HCT116 (cell line): Measurements from ENCODE around the gene FAM171A1. TPM values are rescaled to one million over a fixed set of nuclear protein-coding genes. Genes with fewer than 3 reads are reported as not detected.

Source experiments
- ATAC-seq: fragments of 200-7000 bp; cut with Tn5 transposase; 2 replicates; pipeline ENCODE4 v1.9.1; 2020; ENCODE audit warnings: mild to moderate bottlenecking, moderate library complexity
- BruUV-seq: library from RNA; stranded (reverse); fragments of 400-500 nt; replicated peaks from 2 replicates; lab custom pipeline; 2021; lab: Mats Ljungman, UMichigan
- CTCF ChIA-PET: fragments of 300-600 bp; sonication (Branson Sonifier 250); formaldehyde crosslinking; loops from one replicate; lab custom pipeline; 2021; ENCODE audit warnings: antibody characterized with exemption; lab: Charles Lee
- POLR2A ChIA-PET: fragments of 300-600, 350-600 bp; sonication (Branson Sonifier 250); formaldehyde crosslinking; loops from one replicate; lab custom pipeline; 2021; ENCODE audit warnings: antibody characterized with exemption; lab: Charles Lee
- RAD21 ChIA-PET, 2 experiments: fragments of 300-600 bp; sonication (Branson Sonifier 250); formaldehyde crosslinking; loops; one replicate each; lab custom pipeline; 2023; ENCODE audit warnings: low total read pairs in 2 of 2; ENCODE audit not compliant: uncharacterized antibody in 2 of 2, unreplicated experiment in 2 of 2, low non-redundant PET in 1 of 2; lab: Charles Lee
- DNase-seq: peaks from one replicate; pipeline ENCODE4 v3.0.0-alpha.2; 2010; ENCODE audit warnings: low read depth, low spot score
- H2AFZ ChIP-seq: fragments of 200-600 bp; shearing (Covaris generic), sonication (generic); 2 replicates; pipeline ENCODE4 v1.6.1; 2017; ENCODE audit warnings: low read depth, mixed run types, mixed read lengths, antibody characterized with exemption, low read length; ENCODE audit not compliant: poor library complexity, severe bottlenecking
- H3K27ac ChIP-seq: 2 replicates; pipeline ENCODE4 v1.5.1; 2012; ENCODE audit warnings: low read depth, low read length
- H3K27me3 ChIP-seq: fragments of 200-600 bp; sonication (generic); 2 replicates; pipeline ENCODE4 v1.6.1; 2016; ENCODE audit warnings: mixed run types, low read length, mixed read lengths; ENCODE audit not compliant: insufficient read depth
- H3K36me3 ChIP-seq, 2 experiments: fragments of 200-500 bp in 1 of 2; fragments of 200-600 bp in 1 of 2; sonication (Bioruptor generic) in 1 of 2; sonication (generic) in 1 of 2; 2 replicates each; pipeline versions ENCODE4 v1.5.1 to v1.6.1; 2014 to 2016; ENCODE audit warnings: low read length in 2 of 2, inconsistent platforms in 1 of 2, mixed read lengths in 1 of 2, mixed run types in 1 of 2; ENCODE audit not compliant: insufficient read depth in 2 of 2, control insufficient read depth in 1 of 2
- H3K4me1 ChIP-seq, 2 experiments: fragments of 200-600 bp in 1 of 2; sonication (generic) in 1 of 2; 2 replicates each; pipeline versions ENCODE4 v1.5.1 to v1.6.1; 2012 to 2017; ENCODE audit warnings: low read length in 2 of 2, inconsistent platforms in 1 of 2, mild to moderate bottlenecking in 1 of 2, mixed read lengths in 1 of 2, mixed run types in 1 of 2, moderate library complexity in 1 of 2; ENCODE audit not compliant: insufficient read depth in 2 of 2, control insufficient read depth in 1 of 2
- H3K4me2 ChIP-seq: fragments of 200-600 bp; sonication (generic); 2 replicates; pipeline ENCODE4 v1.6.1; 2017; ENCODE audit warnings: mixed run types, low read length, mixed read lengths
- H3K4me3 ChIP-seq, 2 experiments: fragments of 200-600 bp in 1 of 2; sonication (generic) in 1 of 2; replicated peaks in 1 of 2; 2 replicates each; pipeline ENCODE4 v1.5.1; 2011 to 2016; ENCODE audit warnings: low read length in 2 of 2, control low read depth in 1 of 2, low read depth in 1 of 2, mild to moderate bottlenecking in 1 of 2, mixed read lengths in 1 of 2, mixed run types in 1 of 2
- H3K79me2 ChIP-seq: fragments of 200-600 bp; sonication (generic); 2 replicates; pipeline ENCODE4 v1.6.1; 2017; ENCODE audit warnings: mild to moderate bottlenecking, mixed run types, low read length, moderate library complexity, mixed read lengths; ENCODE audit not compliant: insufficient read depth
- H3K9ac ChIP-seq: fragments of 200-600 bp; sonication (generic); 2 replicates; pipeline ENCODE4 v1.6.1; 2016; ENCODE audit warnings: low read length, mixed read lengths
- H3K9me2 ChIP-seq: fragments of 200-600 bp; sonication (generic), shearing (Covaris generic); 2 replicates; pipeline ENCODE4 v1.6.1; 2017; ENCODE audit warnings: mixed run types, mild to moderate bottlenecking, moderate library complexity; ENCODE audit not compliant: insufficient read depth
- H3K9me3 ChIP-seq, 2 experiments: fragments of 200-500 bp in 1 of 2; fragments of 200-600 bp in 1 of 2; sonication (Bioruptor generic) in 1 of 2; sonication (generic) in 1 of 2; 2 replicates each; pipeline ENCODE4 v1.6.1; 2014 to 2017; ENCODE audit warnings: low read length in 2 of 2, mixed read lengths in 2 of 2, inconsistent platforms in 1 of 2, low read depth in 1 of 2, mild to moderate bottlenecking in 1 of 2, mixed run types in 1 of 2, moderate library complexity in 1 of 2; ENCODE audit not compliant: control insufficient read depth in 1 of 2, insufficient read depth in 1 of 2
- H4K20me1 ChIP-seq: fragments of 200-600 bp; sonication (generic), shearing (Covaris generic); 2 replicates; pipeline ENCODE4 v1.6.1; 2017; ENCODE audit warnings: mixed run types, mild to moderate bottlenecking, moderate library complexity; ENCODE audit not compliant: insufficient read depth
- CBX3 ChIP-seq: IDR thresholded peaks from 2 replicates; pipeline ENCODE4 v1.6.1; 2012; ENCODE audit warnings: low read depth
- CEBPB ChIP-seq: IDR thresholded peaks from 2 replicates; pipeline ENCODE4 v1.6.1; 2012; ENCODE audit warnings: low read depth
- CTCF ChIP-seq, 3 experiments: fragments of 200-600 bp in 1 of 3; sonication (generic) in 1 of 3; IDR thresholded peaks in 2 of 3; conservative IDR thresholded peaks in 1 of 3; 2 replicates each; pipeline ENCODE4 v1.5.1; 2012 to 2017; ENCODE audit warnings: low read depth in 2 of 3, low read length in 2 of 3, antibody characterized with exemption in 1 of 3, borderline replicate concordance in 1 of 3, control low read depth in 1 of 3, mild to moderate bottlenecking in 1 of 3, mixed read lengths in 1 of 3, mixed run types in 1 of 3, moderate library complexity in 1 of 3; ENCODE audit not compliant: insufficient read depth in 1 of 3
- EGR1 ChIP-seq: IDR thresholded peaks from 2 replicates; pipeline ENCODE4 v1.6.1; 2012; ENCODE audit warnings: low read depth
- ELF1 ChIP-seq: IDR thresholded peaks from 2 replicates; pipeline ENCODE4 v1.6.1; 2012; ENCODE audit warnings: low read depth, borderline replicate concordance
- EZH2 ChIP-seq: fragments of 200-600 bp; sonication (generic); IDR thresholded peaks from 2 replicates; pipeline ENCODE4 v1.6.1; 2017; ENCODE audit warnings: antibody characterized with exemption, mixed run types
- FOSL1 ChIP-seq: IDR thresholded peaks from 2 replicates; pipeline ENCODE4 v1.6.1; 2012; ENCODE audit warnings: low read depth
- JUND ChIP-seq: IDR thresholded peaks from 2 replicates; pipeline ENCODE4 v1.6.1; 2012
- POLR2A ChIP-seq: IDR thresholded peaks from 2 replicates; pipeline ENCODE4 v1.7.0; 2011; ENCODE audit warnings: borderline replicate concordance; ENCODE audit not compliant: insufficient read depth, insufficient read length; ENCODE audit errors: extremely low read depth
- POLR2AphosphoS5 ChIP-seq: IDR thresholded peaks from 2 replicates; pipeline ENCODE4 v1.6.1; 2011; ENCODE audit warnings: mild to moderate bottlenecking, low read depth, low read length, moderate library complexity
- RAD21 ChIP-seq: IDR thresholded peaks from 2 replicates; pipeline ENCODE4 v1.6.1; 2012; ENCODE audit warnings: low read depth, mild to moderate bottlenecking
- REST ChIP-seq: IDR thresholded peaks from 2 replicates; pipeline ENCODE4 v1.6.1; 2012; ENCODE audit warnings: low read depth
- SIN3A ChIP-seq: IDR thresholded peaks from 2 replicates; pipeline ENCODE4 v1.6.1; 2012; ENCODE audit warnings: low read depth
- SP1 ChIP-seq: IDR thresholded peaks from 2 replicates; pipeline ENCODE4 v1.6.1; 2012; ENCODE audit warnings: low read depth
- TCF7L2 ChIP-seq: IDR thresholded peaks from 2 replicates; pipeline ENCODE4 v1.7.0; 2011; ENCODE audit warnings: borderline replicate concordance, inconsistent platforms; ENCODE audit not compliant: insufficient read depth, insufficient read length; ENCODE audit errors: extremely low read depth
- YY1 ChIP-seq: IDR thresholded peaks from 2 replicates; pipeline ENCODE4 v1.6.1; 2011; ENCODE audit warnings: low read length, low read depth, moderate library complexity, mild to moderate bottlenecking; ENCODE audit not compliant: insufficient replicate concordance; ENCODE audit errors: extremely low read depth
- ZFX ChIP-seq: fragments of 450-650 bp; IDR thresholded peaks from 2 replicates; pipeline ENCODE4 v1.6.1; 2017
- ZNF274 ChIP-seq: fragments of 200-500 bp; sonication (Bioruptor generic); IDR thresholded peaks from 2 replicates; pipeline ENCODE4 v1.6.1; 2014; ENCODE audit warnings: mild to moderate bottlenecking, low read depth, low read length, inconsistent platforms
- intact Hi-C: fragments of 100-400 bp; cut with micrococcal nuclease; formaldehyde crosslinking; loops from 2 replicates; pipeline ENCODE4 v1.10.0; 2022
- total RNA-seq: library from RNA; stranded (reverse); gene quantifications from one replicate; pipeline ENCODE4 v1.2.1, GENCODE V29; 2021; ENCODE audit not compliant: unreplicated experiment
- TF ChIP-seq, protein P1 (sequence below): IDR thresholded peaks from 2 replicates; pipeline ENCODE4 v1.6.1; 2011; ENCODE audit warnings: mild to moderate bottlenecking, low read length, moderate library complexity; ENCODE audit not compliant: insufficient replicate concordance; ENCODE audit errors: extremely low read depth

The FAM171A1 gene
- total RNA-seq, 1 experiment from 2014 or later: 32.5 TPM

GRCh38 chr10:15373199-15373598, 2.1 kb upstream of the FAM171A1 start:
- Histone ChIP-seq H3K9me2 (no peaks in the 10 kb centered on the region), H3K9me3 (no peaks in the 10 kb centered on the region), H3K27ac (no peak overlapping the region), H3K4me3 (no peak overlapping the region), H3K9ac (no peak overlapping the region), H3K27me3 (no peaks in the 10 kb centered on the region), H4K20me1 (no peaks in the 10 kb centered on the region), H2AFZ (no peak overlapping the region), H3K36me3 (no peaks in the 10 kb centered on the region), H3K4me2 (no peak overlapping the region), H3K79me2 (peaks cover 21% of the 10 kb centered on the region), H3K4me1 (peaks cover 6 to 17% of the 10 kb centered on the region in 2 experiments; a peak in 3 of 4 replicates)
- ATAC-seq: no peak
- BruUV-seq: no TSS peak
- CTCF ChIA-PET: no interaction called here
- TF ChIP-seq ZFX: no peak
- no peak for TF ChIP-seq CTCF (IDR thresholded peaks at IDR 0.05 in 2 of 3, conservative IDR thresholded peaks at IDR 0.05 in 1 of 3; ENCODE audit: borderline replicate concordance in 1 of 3, insufficient read depth in 1 of 3, low read depth in 2 of 3, low read length in 2 of 3)
- TF ChIP-seq TCF7L2: no peak
- TF ChIP-seq YY1: no peak
- TF ChIP-seq FOSL1: no peak
- no peak for TF ChIP-seq POLR2A
- TF ChIP-seq ZNF274: no peak
- no peak for TF ChIP-seq REST
- TF ChIP-seq RAD21: no peak
- TF ChIP-seq CEBPB: no peak
- no peak for TF ChIP-seq EGR1
- no peak for TF ChIP-seq POLR2AphosphoS5
- TF ChIP-seq CBX3: no peak
- no peak for TF ChIP-seq SP1
- TF ChIP-seq, protein P1, sequence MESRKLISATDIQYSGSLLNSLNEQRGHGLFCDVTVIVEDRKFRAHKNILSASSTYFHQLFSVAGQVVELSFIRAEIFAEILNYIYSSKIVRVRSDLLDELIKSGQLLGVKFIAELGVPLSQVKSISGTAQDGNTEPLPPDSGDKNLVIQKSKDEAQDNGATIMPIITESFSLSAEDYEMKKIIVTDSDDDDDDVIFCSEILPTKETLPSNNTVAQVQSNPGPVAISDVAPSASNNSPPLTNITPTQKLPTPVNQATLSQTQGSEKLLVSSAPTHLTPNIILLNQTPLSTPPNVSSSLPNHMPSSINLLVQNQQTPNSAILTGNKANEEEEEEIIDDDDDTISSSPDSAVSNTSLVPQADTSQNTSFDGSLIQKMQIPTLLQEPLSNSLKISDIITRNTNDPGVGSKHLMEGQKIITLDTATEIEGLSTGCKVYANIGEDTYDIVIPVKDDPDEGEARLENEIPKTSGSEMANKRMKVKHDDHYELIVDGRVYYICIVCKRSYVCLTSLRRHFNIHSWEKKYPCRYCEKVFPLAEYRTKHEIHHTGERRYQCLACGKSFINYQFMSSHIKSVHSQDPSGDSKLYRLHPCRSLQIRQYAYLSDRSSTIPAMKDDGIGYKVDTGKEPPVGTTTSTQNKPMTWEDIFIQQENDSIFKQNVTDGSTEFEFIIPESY: no peak
- TF ChIP-seq EZH2: no peak
- TF ChIP-seq SIN3A: no peak
- no peak for TF ChIP-seq ELF1
- TF ChIP-seq JUND: no peak
- RAD21 ChIA-PET: no interaction called here
- POLR2A ChIA-PET: no interaction called here
- intact Hi-C loops: loop anchor here (5.0 kb wide), 2 partner anchors 111 to 206 kb away; partner anchors contain the start of gene NMT2
- DNase-seq: no peak
